Activated CD8-positive, alpha-beta memory T cell treated with anti-CD3 and anti-CD28 coated beads for 24 hours (primary cell): ENCODE results near the gene KMO.
A peak's percentile ranks its signal among the peaks of the same experiment; 100 is the strongest.

Experiments
- DNase-seq: peaks from one replicate; pipeline ENCODE4 v3.0.0-alpha.2; 2020

The KMO gene

GRCh38 chr1:241532162-241532531, at the start of gene KMO:
Gene KMO, plus strand, starts transcription at chr1:241532378. Its CDS starts 67 bp downstream, at chr1:241532445.
- DNase-seq, result no peak

DNA sequence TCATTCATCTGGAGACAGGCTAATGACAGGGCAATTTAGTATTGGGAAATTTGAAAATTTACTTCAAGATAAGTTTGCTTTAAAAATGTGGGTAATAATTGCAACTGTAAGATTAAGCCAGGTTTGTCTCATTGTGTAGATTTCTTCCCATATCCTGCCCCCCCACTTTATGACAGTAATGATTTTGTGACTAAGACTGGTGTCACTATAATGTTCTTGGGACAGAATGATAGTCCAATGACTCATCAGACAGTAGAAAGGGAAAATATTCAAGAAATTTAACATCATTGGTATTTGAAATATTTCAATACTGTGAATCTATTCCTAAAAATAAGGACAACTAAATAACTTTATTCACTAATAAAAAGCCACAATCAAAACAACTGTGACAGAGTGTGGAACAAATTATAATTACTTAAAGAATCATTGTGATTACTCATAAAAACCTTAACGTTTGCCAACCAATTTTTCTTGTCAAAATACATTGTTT, 49.4 kb upstream of the KMO start:
- no peak for DNase-seq

GRCh38 chr1:241485145-241485544, 47.0 kb upstream of the KMO start:
- DNase-seq, result no peak

DNA sequence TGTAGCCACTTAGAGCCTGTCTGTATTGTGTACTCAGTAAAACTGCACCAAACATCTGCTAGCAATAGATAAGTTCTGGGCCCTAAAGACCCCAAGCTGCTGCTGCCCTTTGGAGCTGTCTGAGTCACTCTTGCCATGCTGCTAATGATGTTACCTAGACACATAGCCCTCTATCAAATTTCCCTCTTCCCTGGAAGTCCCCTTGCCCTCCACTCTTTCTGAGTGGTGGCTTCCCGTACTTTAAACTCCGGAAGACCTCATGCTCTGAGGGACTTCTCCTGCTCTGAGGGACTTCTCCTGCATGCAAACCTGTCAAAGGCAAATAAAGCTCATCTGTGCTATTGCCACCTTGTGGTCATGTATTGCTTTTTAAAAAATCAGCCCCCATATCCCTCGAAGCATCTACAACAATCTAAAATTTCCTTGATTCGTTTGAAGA, 46.6 kb upstream of the KMO start:
- no peak for DNase-seq

- DNase-seq, result no peak
Observed at GRCh38 chr1:241488739-241489138, 43.4 kb upstream of the KMO start.

- no peak for DNase-seq
Observed at GRCh38 chr1:241495741-241496140, 36.4 kb upstream of the KMO start.

DNA sequence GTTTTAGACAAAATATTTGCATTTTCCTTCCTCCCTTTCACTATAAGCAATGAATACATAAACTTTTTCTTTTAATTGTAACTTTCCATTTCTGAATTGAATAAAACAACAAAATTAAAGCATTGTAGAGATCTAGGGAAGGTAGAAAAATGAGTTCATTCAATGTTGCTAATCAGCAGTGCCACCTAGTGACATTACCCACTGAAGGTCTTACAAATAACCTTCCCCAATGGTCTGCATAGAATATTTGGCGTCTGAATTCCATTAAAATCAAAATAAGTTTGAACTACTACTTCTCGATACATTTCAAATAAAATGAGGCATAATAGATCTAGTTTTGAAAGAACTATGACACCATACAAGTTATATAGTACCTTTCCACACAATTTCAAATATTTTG, 32.3 kb upstream of the KMO start:
- DNase-seq, result no peak

- DNase-seq, result no peak
Observed at GRCh38 chr1:241503444-241503843, 28.7 kb upstream of the KMO start.

DNA sequence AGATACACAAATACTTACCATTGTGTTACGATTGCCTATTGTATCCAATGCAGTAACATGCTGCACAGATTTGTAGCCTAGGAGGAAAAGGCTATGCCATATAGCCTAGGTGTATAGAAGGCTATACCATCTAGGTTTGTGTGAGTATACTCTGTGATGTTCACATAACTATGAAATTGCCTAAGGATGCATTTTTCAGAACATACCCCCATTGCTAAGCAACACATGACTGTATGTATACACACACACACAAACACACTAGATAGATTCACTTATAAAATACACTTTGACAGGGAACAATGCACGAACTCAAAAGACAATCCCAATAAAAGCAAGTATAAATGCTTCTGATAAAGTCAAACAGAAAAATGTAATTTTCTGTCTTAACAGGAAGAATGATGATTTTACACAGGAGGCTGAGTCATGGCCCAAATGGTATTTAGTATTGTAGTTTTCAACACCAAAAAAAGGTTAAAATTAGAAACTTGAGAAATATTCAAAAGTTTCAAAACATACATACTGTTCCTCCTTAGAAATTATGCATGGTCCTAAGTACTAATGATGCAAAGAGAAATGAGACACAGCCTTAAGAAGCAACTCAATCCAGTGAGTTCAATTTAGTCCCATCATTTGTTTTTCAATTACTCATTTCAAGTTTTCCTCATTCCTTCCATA, 24.9 kb upstream of the KMO start:
- DNase-seq, result no peak

DNA sequence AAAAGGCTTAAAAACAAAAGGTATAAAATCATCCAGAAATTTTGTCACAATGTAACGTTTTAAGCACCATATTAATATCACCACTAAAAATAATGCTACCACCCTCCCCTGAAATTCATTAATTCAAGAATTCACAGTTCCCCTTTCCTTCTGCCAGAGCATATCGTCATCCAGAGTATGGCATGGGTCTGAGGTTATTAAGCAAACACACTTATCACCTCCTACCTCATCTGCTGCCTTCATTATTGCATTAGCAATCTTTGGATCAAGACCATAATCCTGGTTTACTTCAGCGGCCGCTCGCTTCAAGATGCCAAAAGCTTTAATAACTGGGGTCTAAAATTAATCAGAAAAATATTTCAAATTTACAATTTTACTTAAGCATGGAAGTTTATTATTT, 18.8 kb upstream of the KMO start:
- no peak for DNase-seq

DNA sequence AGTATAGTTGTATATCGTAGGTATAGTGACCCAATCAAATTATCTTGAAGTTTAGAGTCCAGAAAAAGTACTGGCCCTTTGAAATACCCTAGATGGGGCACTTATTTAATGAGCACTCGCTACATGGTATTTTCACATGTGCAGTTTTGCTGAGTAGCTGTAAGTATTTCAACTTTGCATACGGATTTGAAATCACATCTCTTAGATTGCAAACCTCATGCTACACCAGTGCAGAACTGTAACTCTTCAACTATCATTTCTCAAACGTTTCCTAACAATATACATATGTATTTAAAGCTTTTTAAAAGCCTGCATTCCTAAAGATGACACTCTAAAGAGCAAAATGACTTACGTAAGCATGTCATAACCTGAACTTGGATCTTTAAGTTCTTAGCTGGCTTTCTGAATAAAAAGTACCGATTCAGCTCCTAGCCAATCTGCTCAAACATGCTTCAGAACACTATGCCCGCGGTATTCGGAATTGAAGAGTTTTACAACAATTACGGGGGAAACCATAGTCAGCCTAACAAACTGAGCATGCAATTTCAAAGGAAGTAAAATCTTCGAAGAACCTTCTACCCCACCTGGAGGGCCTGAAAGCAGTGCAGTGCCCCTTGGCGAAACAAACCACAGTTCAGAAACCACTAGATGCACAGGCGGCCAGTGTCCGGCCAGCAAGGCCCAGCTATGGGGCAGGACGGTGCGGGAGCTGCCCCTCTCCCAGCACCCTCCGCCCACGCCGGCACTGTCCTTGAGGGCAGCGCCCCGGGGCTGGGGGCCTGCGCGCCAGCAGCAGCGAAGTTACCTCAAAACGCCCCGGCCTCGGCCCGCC, 13.5 kb upstream of the KMO start:
- DNase-seq, result no peak

DNA sequence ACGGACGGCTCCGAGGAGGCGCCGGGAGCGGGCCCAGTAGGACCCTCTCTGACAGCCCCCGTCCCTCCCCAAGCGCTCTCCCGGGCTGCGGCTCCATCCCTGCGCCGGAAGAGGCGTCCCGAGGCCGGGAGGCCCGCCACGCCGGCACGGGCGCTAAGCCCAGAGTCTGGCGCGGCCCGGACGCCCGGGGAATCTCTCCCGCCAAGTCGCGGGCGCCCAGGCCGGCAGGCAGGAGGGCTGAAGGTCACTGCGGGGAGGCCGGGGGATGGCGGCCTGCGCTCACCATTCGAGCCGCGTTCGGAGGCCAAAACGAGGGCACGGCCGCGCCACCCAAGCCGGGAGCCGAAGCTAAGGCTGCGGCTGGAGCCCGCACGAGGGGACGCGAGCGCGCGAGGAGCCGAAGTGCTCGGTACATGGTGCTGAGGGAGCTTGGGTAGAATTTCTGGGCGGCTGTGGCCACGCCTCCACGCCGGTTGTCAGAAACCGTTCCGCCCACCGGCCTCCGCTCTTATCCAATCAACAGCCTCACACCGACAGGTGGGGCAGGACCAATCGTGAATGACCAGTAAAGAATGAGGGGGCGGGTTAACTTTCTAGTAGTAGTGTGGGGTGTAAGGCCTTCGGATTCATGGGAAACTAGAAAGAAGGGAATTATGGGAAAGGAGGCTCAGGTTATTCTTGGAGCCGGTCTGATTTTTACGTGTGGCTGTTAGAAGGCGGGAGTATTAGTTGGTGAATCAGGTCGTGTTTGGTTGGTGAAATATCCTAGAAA, 12.7 kb upstream of the KMO start, which contains the start of gene FH:
FH (minus strand) TSS at position 448 of the 772 bp plus-strand sequence; CDS start at position 415, 33 bp downstream.
- peak; percentile 94 for DNase-seq

DNA sequence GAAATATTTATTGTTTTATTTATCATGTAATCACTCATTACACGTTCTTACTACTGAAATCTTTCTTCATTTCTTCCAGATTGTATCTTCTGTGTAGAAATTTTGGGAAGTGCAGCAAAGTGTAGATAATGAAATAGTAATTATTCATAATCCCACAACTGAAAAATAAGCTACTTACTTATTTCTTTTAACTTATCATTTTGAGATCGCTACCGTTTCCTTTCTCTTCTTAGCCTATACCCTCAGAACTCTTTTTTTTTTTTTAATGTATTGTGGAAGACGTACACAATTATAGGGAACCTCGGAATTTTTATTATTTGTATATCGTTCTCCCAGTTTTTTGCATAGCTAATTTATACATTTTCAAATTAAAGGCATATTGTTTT, 12.1 kb upstream of the KMO start:
- DNase-seq, result no peak

- no peak for DNase-seq
Observed at GRCh38 chr1:241521718-241522117, 10.5 kb upstream of the KMO start.

- no peak for DNase-seq
Observed at GRCh38 chr1:241525026-241525425, 7.2 kb upstream of the KMO start.

DNA sequence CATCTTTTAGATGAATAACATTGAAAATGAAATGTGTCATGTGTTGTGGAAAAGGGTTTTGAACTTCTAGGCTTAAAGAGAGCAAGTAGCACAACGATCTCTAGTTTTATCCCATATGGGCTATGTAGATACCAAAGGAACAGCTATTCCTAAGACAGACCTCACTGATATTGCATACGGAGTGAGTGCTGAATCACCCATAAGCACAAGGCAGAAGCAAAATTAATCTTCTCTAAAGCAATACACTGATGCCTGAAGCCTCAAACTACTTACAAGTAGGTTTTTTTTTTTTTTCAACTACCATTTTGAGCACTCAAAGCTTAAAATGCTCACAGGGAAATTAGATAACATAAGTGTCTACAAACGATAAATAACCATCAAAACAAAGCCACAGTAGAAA, 5.0 kb upstream of the KMO start:
- DNase-seq, result no peak

GRCh38 chr1:241531195-241532161, 700 bp upstream of the KMO start:
- DNase-seq, result no peak

- DNase-seq, result no peak
Observed at GRCh38 chr1:241532864-241533263, 686 bp downstream of the KMO start.

DNA sequence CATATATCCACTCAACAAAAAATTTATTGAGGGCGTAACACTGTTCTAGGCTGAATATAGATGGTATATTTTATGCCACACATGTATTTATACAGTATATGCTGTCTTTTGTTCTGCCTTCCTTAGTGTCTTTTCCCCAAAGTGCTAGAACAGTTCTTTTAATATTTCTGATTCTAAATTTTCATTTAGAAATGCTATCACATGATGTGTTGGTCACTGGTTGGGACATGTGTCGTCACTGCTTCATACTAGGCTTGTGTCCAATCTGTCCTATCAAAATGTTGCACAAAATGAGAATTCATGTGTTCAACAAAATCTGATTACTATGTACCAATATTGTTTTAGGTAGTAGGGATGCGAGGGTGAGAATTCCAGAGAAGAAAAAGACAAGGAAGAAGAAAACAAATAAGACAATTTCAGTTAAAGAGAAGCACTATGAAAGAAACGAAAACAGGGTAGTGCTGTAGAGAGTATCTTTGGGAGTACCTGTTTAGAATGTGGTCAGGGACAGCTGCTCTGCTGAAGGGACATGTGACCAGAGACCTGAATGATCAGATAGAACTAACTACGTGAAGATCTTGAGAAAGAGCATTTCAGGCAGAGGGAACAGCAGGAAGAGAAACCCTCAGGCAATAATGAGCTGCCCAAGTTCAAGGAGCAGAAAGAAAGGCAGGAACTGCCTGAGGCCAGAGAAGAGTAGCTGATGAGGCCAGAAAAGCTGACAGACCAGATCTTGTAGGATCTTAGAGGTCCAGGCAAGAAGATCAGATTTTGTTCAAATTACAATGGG, 1.3 kb downstream of the KMO start:
- no peak for DNase-seq

DNA sequence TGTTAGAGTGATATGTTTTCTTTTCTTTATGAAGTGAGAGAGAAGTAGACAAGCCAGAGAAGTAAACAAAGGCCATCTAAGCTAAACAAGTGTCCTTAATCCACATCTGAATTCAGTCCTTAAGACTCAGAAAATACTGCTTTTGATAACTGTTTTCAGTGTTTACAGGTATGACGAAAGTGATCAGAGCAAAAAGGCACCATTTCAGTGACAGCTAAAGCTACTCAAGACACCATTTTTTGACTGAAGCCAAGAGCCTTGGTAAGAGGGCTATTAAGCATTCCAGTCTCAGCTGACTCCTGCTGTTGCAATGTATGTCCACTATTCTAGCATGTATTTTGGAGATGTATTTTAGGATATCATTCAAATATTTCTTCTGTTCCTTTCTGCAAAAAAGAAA, 4.1 kb downstream of the KMO start:
- no peak for DNase-seq

- DNase-seq, result no peak
Observed at GRCh38 chr1:241536969-241537368, 4.8 kb downstream of the KMO start.
